Activated T-helper 1 cell treated with anti-CD3 and anti-CD28 coated beads, Interleukin-12 subunit alpha, Interleukin-12 subunit beta, Interleukin-2, Interleukin-4 antibody, amounts not matched to agents 30 ng/mL and 10 ng/mL and 1 ng/mL, durations not matched to agents 14 hours and 24 hours and 36 hours (primary cell): ENCODE data around the gene PRKCZ. TPM values are rescaled to one million over a fixed set of nuclear protein-coding genes. Genes with fewer than 3 reads are reported as not detected.

Source experiments
- DNase-seq: peaks from one replicate; pipeline ENCODE4 v3.0.0; 2021; ENCODE audit warnings: low spot score
- H3K27ac Mint-ChIP-seq: one replicate; pipeline ENCODE4 v1.8.0; 2021; ENCODE audit warnings: mild to moderate bottlenecking, mixed read lengths
- H3K27me3 Mint-ChIP-seq: one replicate; pipeline ENCODE4 v1.8.0; 2022; ENCODE audit warnings: mild to moderate bottlenecking, moderate library complexity, mixed read lengths; ENCODE audit not compliant: insufficient read depth
- H3K36me3 Mint-ChIP-seq: one replicate; pipeline ENCODE4 v1.8.0; 2021; ENCODE audit warnings: low read depth, mixed read lengths
- H3K4me1 Mint-ChIP-seq: one replicate; pipeline ENCODE4 v1.8.0; 2021; ENCODE audit warnings: low read depth, mixed read lengths
- H3K4me3 Mint-ChIP-seq: one replicate; pipeline ENCODE4 v1.8.0; 2021; ENCODE audit warnings: mild to moderate bottlenecking, moderate library complexity, mixed read lengths
- H3K9me3 Mint-ChIP-seq: one replicate; pipeline ENCODE4 v1.8.0; 2021; ENCODE audit warnings: mixed read lengths
- intact Hi-C: fragments of 100-400 bp; cut with micrococcal nuclease; formaldehyde crosslinking; loops from one replicate; pipeline ENCODE4 v1.15.1; 2024
- total RNA-seq: library from RNA; stranded (reverse); gene quantifications from 2 replicates; pipeline ENCODE4 v1.2.3, GENCODE V29; 2022

PRKCZ gene
- total RNA-seq, 1 donor from 2014 or later, result 4.1 TPM

DNA sequence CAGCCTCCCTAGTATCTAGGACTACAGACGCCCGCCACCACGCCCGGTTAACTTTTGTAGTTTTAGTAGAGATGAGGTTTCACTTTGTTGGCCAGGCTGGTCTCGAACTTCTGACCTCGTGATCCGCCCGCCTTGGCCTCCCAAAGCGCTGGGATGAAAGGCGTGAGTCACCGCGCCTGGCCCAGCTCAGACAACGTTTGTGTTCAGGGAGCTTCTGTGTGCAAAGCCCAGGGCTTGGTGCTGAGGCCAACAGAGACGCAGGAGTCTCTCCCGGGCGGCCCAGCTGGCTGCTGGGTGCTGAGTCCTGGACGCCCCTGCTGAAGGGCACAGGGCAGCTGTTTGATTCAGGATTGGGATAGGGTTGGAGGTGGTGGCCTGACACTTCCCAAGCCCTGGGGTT, 3.0 kb downstream of the PRKCZ start:
- Mint-ChIP-seq H3K27ac (no peak overlapping the region), H3K4me3 (no peak overlapping the region), H3K27me3 (peaks cover 32% of the 10 kb centered on the region), H3K4me1 (peaks cover 8% of the 10 kb centered on the region), H3K36me3 (no peaks in the 10 kb centered on the region), H3K9me3 (no peaks in the 10 kb centered on the region)
- intact Hi-C loops, result no loop called here
- no peak for DNase-seq

- H3K27ac Mint-ChIP-seq, result no peak overlapping the region
- no peak for DNase-seq
- H3K27me3 Mint-ChIP-seq, result peaks cover 26% of the 10 kb centered on the region
- H3K4me1 Mint-ChIP-seq, result peaks cover 7% of the 10 kb centered on the region
- H3K4me3 Mint-ChIP-seq, result no peak overlapping the region
- H3K9me3 Mint-ChIP-seq, result no peaks in the 10 kb centered on the region
- intact Hi-C loops, result no loop called here
- H3K36me3 Mint-ChIP-seq, result no peaks in the 10 kb centered on the region
Measured at GRCh38 chr1:2053784-2054376, 3.7 kb downstream of the PRKCZ start.

GRCh38 chr1:2054560-2054959, 4.3 kb downstream of the PRKCZ start:
- intact Hi-C loops, result no loop called here
- H3K27ac Mint-ChIP-seq, result no peak overlapping the region
- no peak overlapping the region for H3K4me3 Mint-ChIP-seq
- no peaks in the 10 kb centered on the region for H3K36me3 Mint-ChIP-seq
- peaks cover under 1% of the 10 kb centered on the region for H3K4me1 Mint-ChIP-seq
- DNase-seq, result no peak
- no peaks in the 10 kb centered on the region for H3K9me3 Mint-ChIP-seq
- peaks cover 19% of the 10 kb centered on the region for H3K27me3 Mint-ChIP-seq

GRCh38 chr1:2055911-2056575, 5.8 kb downstream of the PRKCZ start:
- no peak overlapping the region for H3K4me3 Mint-ChIP-seq
- no peaks in the 10 kb centered on the region for H3K4me1 Mint-ChIP-seq
- no peak overlapping the region for H3K27ac Mint-ChIP-seq

DNA sequence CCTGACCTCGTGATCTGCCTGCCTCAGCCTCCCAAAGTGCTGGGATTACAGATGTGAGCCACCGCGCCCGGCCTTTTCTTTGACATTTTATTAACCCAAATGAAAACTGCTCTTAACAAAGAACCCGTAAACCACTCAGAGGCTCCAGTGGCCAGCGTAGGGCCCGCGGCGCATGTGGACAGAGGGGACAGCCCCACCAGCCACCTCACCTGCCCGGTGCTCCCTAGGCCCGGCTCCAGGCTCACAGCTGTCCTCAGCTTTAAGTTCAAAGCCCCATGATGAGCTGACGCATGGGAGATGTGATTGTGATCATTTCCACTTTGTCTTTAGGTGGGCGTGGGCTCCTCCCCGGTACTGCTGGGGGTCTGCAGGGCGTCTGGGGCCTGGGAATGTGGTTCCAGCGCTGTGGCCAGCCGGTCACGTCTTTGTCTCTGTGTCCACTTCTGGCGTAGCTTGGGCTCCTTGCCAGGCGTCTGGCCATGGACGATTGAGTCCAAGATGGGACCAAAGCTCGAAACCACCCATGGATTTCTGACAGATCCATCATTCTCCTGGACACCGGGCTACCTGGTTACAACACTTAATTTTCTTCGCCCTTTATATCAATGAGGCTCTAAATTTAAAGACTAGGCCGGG, 6.9 kb downstream of the PRKCZ start:
- no peak overlapping the region for H3K27ac Mint-ChIP-seq
- no peaks in the 10 kb centered on the region for H3K4me1 Mint-ChIP-seq
- no peaks in the 10 kb centered on the region for H3K36me3 Mint-ChIP-seq
- peaks cover 10% of the 10 kb centered on the region for H3K27me3 Mint-ChIP-seq
- DNase-seq, result no peak
- intact Hi-C loops, result no loop called here
- H3K9me3 Mint-ChIP-seq, result no peaks in the 10 kb centered on the region
- H3K4me3 Mint-ChIP-seq, result no peak overlapping the region

More at GRCh38 chr1:2055911-2056575, 5.8 kb downstream of the PRKCZ start:
- peaks cover 16% of the 10 kb centered on the region for H3K27me3 Mint-ChIP-seq
- intact Hi-C loops, result no loop called here
- DNase-seq, result no peak
- H3K9me3 Mint-ChIP-seq, result no peaks in the 10 kb centered on the region
- no peaks in the 10 kb centered on the region for H3K36me3 Mint-ChIP-seq

- Mint-ChIP-seq H3K27me3 (no peaks in the 10 kb centered on the region), H3K36me3 (no peaks in the 10 kb centered on the region), H3K27ac (no peak overlapping the region), H3K4me1 (no peaks in the 10 kb centered on the region), H3K4me3 (no peak overlapping the region), H3K9me3 (no peaks in the 10 kb centered on the region)
- no peak for DNase-seq
- intact Hi-C loops, result no loop called here
Measured at GRCh38 chr1:2059290-2059953, 9.2 kb downstream of the PRKCZ start.

DNA sequence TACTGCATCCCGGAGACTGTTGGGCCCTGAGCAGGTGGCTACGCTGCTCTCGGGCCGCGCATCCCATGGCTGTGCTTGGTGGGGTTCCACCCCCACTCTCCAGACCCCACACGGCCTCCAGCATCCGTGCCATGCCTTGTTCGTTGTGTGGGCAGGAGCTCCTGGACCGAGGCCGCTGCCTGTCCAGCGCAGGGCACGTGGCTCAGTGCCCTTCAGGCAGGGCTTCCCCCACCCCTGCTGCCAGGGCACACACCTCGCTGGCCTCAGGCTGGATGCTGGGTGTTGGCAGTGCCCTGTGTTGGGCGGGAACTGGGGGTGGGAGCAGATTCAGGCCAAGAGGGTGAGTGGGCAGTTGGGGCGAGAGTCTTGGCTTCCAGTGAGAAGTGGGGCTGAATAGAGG, 9.9 kb downstream of the PRKCZ start:
- DNase-seq, result no peak
- intact Hi-C loops, result no loop called here
- Mint-ChIP-seq H3K27ac (no peak overlapping the region), H3K27me3 (no peaks in the 10 kb centered on the region), H3K4me1 (no peaks in the 10 kb centered on the region), H3K9me3 (no peaks in the 10 kb centered on the region), H3K4me3 (no peak overlapping the region), H3K36me3 (no peaks in the 10 kb centered on the region)

- Mint-ChIP-seq H3K27me3 (no peaks in the 10 kb centered on the region), H3K36me3 (no peaks in the 10 kb centered on the region), H3K27ac (no peak overlapping the region), H3K4me1 (no peaks in the 10 kb centered on the region), H3K4me3 (no peak overlapping the region), H3K9me3 (no peaks in the 10 kb centered on the region)
- no peak for DNase-seq
- intact Hi-C loops, result no loop called here
Measured at GRCh38 chr1:2060535-2060934, 10.3 kb downstream of the PRKCZ start.

- Mint-ChIP-seq H3K9me3 (no peaks in the 10 kb centered on the region), H3K27me3 (peaks cover 3% of the 10 kb centered on the region), H3K4me1 (no peaks in the 10 kb centered on the region), H3K4me3 (no peak overlapping the region), H3K27ac (no peak overlapping the region), H3K36me3 (no peaks in the 10 kb centered on the region)
- intact Hi-C loops, result no loop called here
- DNase-seq, result no peak
Measured at GRCh38 chr1:2061065-2061778, 11.0 kb downstream of the PRKCZ start.

DNA sequence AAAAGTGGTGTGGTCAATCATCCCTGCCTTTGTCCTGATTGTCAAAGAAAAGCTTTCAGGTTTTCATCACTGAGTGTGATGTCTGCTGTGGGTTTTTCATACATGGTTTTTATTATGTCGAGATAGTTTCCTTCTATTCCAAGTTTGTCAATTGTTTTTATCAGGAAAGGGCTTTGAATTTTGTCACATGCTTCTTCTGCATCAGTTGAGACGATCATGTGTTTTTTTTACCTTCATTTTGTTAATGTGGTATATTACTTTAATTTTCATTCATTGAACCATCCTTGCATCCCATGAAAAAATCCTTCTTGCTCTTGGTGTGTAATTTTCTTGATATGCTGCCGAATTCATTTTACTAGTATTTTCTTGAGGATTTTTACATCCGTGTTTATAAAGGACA, 15.5 kb downstream of the PRKCZ start:
- H3K27ac Mint-ChIP-seq, result no peak overlapping the region
- no peak for DNase-seq
- H3K4me1 Mint-ChIP-seq, result no peaks in the 10 kb centered on the region
- intact Hi-C loops, result no loop called here
- H3K4me3 Mint-ChIP-seq, result no peak overlapping the region
- no peaks in the 10 kb centered on the region for H3K9me3 Mint-ChIP-seq
- no peaks in the 10 kb centered on the region for H3K36me3 Mint-ChIP-seq
- H3K27me3 Mint-ChIP-seq, result peaks cover 3% of the 10 kb centered on the region

- Mint-ChIP-seq H3K27ac (no peak overlapping the region), H3K9me3 (no peaks in the 10 kb centered on the region), H3K4me1 (no peaks in the 10 kb centered on the region), H3K4me3 (no peak overlapping the region), H3K27me3 (peaks cover 3% of the 10 kb centered on the region), H3K36me3 (no peaks in the 10 kb centered on the region)
- DNase-seq, result no peak
- intact Hi-C loops, result no loop called here
Measured at GRCh38 chr1:2067393-2067792, 17.2 kb downstream of the PRKCZ start.

GRCh38 chr1:2067981-2068380, 17.8 kb downstream of the PRKCZ start:
- Mint-ChIP-seq H3K4me1 (no peaks in the 10 kb centered on the region), H3K36me3 (no peaks in the 10 kb centered on the region), H3K27ac (no peak overlapping the region), H3K9me3 (no peaks in the 10 kb centered on the region), H3K27me3 (peaks cover 3% of the 10 kb centered on the region), H3K4me3 (no peak overlapping the region)
- intact Hi-C loops, result no loop called here
- DNase-seq, result no peak

- no peaks in the 10 kb centered on the region for H3K36me3 Mint-ChIP-seq
Measured at GRCh38 chr1:2068951-2069350, 18.7 kb downstream of the PRKCZ start.

More at GRCh38 chr1:2068951-2069350, 18.7 kb downstream of the PRKCZ start:
- Mint-ChIP-seq H3K27me3 (peaks cover 3% of the 10 kb centered on the region), H3K9me3 (no peaks in the 10 kb centered on the region), H3K27ac (no peak overlapping the region), H3K4me3 (no peak overlapping the region), H3K4me1 (no peaks in the 10 kb centered on the region)
- DNase-seq, result no peak
- intact Hi-C loops, result no loop called here
